K562 (cell line): ENCODE results near the gene NR3C1. TPM values are rescaled to one million over a fixed set of nuclear protein-coding genes. Genes with fewer than 3 reads are reported as not detected.

ENCODE experiments used
- ADNP ChIP-seq: fragments of 200-800 bp; sonication (Bioruptor generic); IDR thresholded peaks from 2 replicates; pipeline ENCODE4 v1.6.1; 2016; ENCODE audit warnings: missing genetic modification characterization, missing compliant biosample characterization
- BRCA1 ChIP-seq, 2 experiments: fragments of 450-650 bp in 1 of 2; sonication (generic) in 1 of 2; formaldehyde crosslinking in 1 of 2; IDR thresholded peaks; 2 replicates each; pipeline versions ENCODE4 v1.5.0 to v1.6.1; 2017 to 2020; ENCODE audit warnings: mild to moderate bottlenecking in 1 of 2, missing genetic modification reagents in 1 of 2
- CBX3 ChIP-seq, 2 experiments: IDR thresholded peaks; 1 replicate in 1 of 2; 2 replicates in 1 of 2; pipeline ENCODE4 v1.6.1; 2012; ENCODE audit warnings: inconsistent platforms in 2 of 2, low read length in 2 of 2, borderline replicate concordance in 1 of 2, control low read depth in 1 of 2
- CC2D1A ChIP-seq: fragments of 450-650 bp; IDR thresholded peaks from 2 replicates; pipeline ENCODE4 v1.6.1; 2017; ENCODE audit warnings: mild to moderate bottlenecking
- ESRRB ChIP-seq: fragments of 250-450 bp; sonication (Bioruptor Pico); IDR thresholded peaks from 2 replicates; pipeline ENCODE4 v1.5.0; 2020; ENCODE audit warnings: mild to moderate bottlenecking, moderate library complexity, borderline replicate concordance
- NFATC3 ChIP-seq: fragments of 450-650 bp; IDR thresholded peaks from 2 replicates; pipeline ENCODE4 v1.6.1; 2017; ENCODE audit warnings: mild to moderate bottlenecking
- NR2F6 ChIP-seq: fragments of 450-650 bp; formaldehyde crosslinking; IDR thresholded peaks from 2 replicates; pipeline ENCODE4 v1.4.0; 2020; ENCODE audit warnings: mild to moderate bottlenecking
- PCBP2 ChIP-seq: fragments of 200-400 bp; formaldehyde crosslinking; IDR thresholded peaks from 2 replicates; pipeline ENCODE4 v1.6.1; 2018; ENCODE audit warnings: low read length, low read depth, mild to moderate bottlenecking, moderate library complexity; ENCODE audit not compliant: poor library complexity, severe bottlenecking
- SETDB1 ChIP-seq: IDR thresholded peaks from one replicate; pipeline ENCODE4 v1.6.1; 2012; ENCODE audit warnings: low read length, control low read depth, inconsistent platforms
- STAT5A ChIP-seq: IDR thresholded peaks from 2 replicates; pipeline ENCODE4 v1.6.1; 2012; ENCODE audit warnings: low read length, inconsistent platforms, borderline replicate concordance
- STAT6 ChIP-seq: sonication (generic); formaldehyde crosslinking; IDR thresholded peaks from 2 replicates; pipeline ENCODE4 v1.8.1; 2023; ENCODE audit warnings: mild to moderate bottlenecking, missing genetic modification reagents
- TAF15 ChIP-seq: fragments of 200-400 bp; formaldehyde crosslinking; IDR thresholded peaks from 2 replicates; pipeline ENCODE4 v1.6.1; 2017; ENCODE audit warnings: mild to moderate bottlenecking, low read depth, low read length, moderate library complexity
- TBL1XR1 ChIP-seq, 2 experiments: IDR thresholded peaks; 2 replicates each; pipeline ENCODE4 v1.6.1; 2012; ENCODE audit warnings: improper control_type of control experiment in 2 of 2, low read length in 2 of 2, mild to moderate bottlenecking in 1 of 2
- TRIM25 ChIP-seq: fragments of 450-650 bp; IDR thresholded peaks from 2 replicates; pipeline ENCODE4 v1.7.0; 2016; ENCODE audit warnings: borderline replicate concordance
- ZNF197 ChIP-seq: fragments of 200-800 bp; sonication (Bioruptor generic); IDR thresholded peaks from 2 replicates; pipeline ENCODE4 v1.6.1; 2016; ENCODE audit warnings: low read depth, missing genetic modification characterization, missing compliant biosample characterization
- ZNF24 ChIP-seq: fragments of 450-650 bp; IDR thresholded peaks from 2 replicates; pipeline ENCODE4 v1.6.1; 2016
- ZNF445 ChIP-seq: fragments of 250-450 bp; sonication (Bioruptor Pico); IDR thresholded peaks from 2 replicates; pipeline ENCODE4 v1.4.0; 2020; ENCODE audit warnings: low read depth, mild to moderate bottlenecking, moderate library complexity
- ZNF57 ChIP-seq: fragments of 450-650 bp; formaldehyde crosslinking; IDR thresholded peaks from 2 replicates; pipeline ENCODE4 v1.4.0; 2020; ENCODE audit warnings: mild to moderate bottlenecking, moderate library complexity
- polyA plus RNA-seq, 8 experiments: library from polyadenylated mRNA; depleted of rRNA in 4 of 8; stranded (reverse) in 5 of 8; unstranded in 3 of 8; fragments of >200 nt; fragmentation: Nextera tagmentation in 2 of 8; fragmentation: Illumina TruSeq in 1 of 8; extraction: Ambion mirVana in 2 of 8; extraction: Trizol in 1 of 8; gene quantifications; 2 replicates each; pipeline versions ENCODE4 v1.2.1 to v1.2.3, GENCODE V29; 2011 to 2014; ENCODE audit warnings: inconsistent platforms in 1 of 8, missing spikeins in 1 of 8
- total RNA-seq, 7 experiments: library from RNA; depleted of rRNA in 6 of 7; stranded (reverse); fragments of >200 nt in 6 of 7; fragmentation: Illumina TruSeq in 2 of 7; extraction: Trizol in 2 of 7; gene quantifications; 2 replicates each; pipeline versions ENCODE4 v1.2.1 to v1.2.3, GENCODE V29; 2011 to 2021; ENCODE audit warnings: low replicate concordance in 1 of 7
- TF ChIP-seq, protein P1 (sequence below): fragments of 450-650 bp; IDR thresholded peaks from 2 replicates; pipeline ENCODE4 v1.6.1; 2016; ENCODE audit warnings: low read depth, mild to moderate bottlenecking, moderate library complexity
- TF ChIP-seq, protein P2 (sequence below): fragments of 250-450 bp; sonication (Bioruptor Pico); IDR thresholded peaks from 2 replicates; pipeline ENCODE4 v1.4.0; 2020; ENCODE audit warnings: borderline replicate concordance
- TF ChIP-seq, protein P3 (sequence below): fragments of 450-650 bp; IDR thresholded peaks from 2 replicates; pipeline ENCODE4 v1.6.1; 2016; ENCODE audit warnings: missing biosample characterization, missing genetic modification characterization

The NR3C1 gene
- total and polyA plus RNA-seq, 9 of the 15 experiments (the other 6 are each of a cell fraction or from before 2014, with no cell fraction given) = 8.2 to 36.0 (median 15.0) TPM

DNA sequence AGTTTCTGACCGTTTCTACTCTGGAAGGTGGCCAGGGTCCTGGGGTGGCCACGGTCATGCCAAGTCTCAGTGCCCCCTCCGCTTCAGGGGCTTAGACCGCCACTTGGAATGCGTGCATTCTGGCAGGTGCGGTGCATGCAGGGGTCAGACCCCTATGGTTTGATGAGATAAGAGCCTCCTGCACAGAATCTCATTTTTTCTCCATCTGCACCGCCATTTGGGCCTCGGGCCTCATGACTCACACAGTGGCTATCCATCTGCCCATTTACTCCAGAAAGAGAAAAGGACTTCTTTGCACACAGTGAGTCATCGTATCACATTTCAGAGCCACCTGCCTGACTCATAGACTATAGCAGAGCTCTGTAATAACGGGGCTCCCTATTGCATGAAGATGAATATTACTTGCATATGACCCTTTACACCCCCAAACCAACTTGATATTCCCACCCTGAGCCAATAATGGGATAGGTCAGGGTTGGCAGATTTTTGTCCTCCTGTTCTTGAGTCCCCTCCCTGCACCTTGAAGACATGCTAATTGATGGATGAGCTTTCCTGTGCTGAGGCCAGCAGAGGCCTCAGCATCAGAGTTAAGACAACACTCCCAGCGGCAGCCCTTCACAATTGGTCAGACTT is 157.4 kb downstream of the NR3C1 start (continued):
- peak; percentile 72 for TF ChIP-seq STAT5A
- TF ChIP-seq, protein P1, sequence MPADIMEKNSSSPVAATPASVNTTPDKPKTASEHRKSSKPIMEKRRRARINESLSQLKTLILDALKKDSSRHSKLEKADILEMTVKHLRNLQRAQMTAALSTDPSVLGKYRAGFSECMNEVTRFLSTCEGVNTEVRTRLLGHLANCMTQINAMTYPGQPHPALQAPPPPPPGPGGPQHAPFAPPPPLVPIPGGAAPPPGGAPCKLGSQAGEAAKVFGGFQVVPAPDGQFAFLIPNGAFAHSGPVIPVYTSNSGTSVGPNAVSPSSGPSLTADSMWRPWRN = no peak
- TF ChIP-seq ESRRB (CRISPR knock-in tag) = no peak
- no peak for TF ChIP-seq BRCA1 (IDR thresholded peaks at IDR 0.05)
- no peak for TF ChIP-seq BRCA1 (CRISPR knock-in tag; IDR thresholded peaks at IDR 0.05)
- no peak for TF ChIP-seq STAT6 (CRISPR knock-in tag)
- TF ChIP-seq ZNF197 = no peak
- no peak for TF ChIP-seq NR2F6
- peak; percentile 40; the same call in 1 of the 2 replicates for TF ChIP-seq CC2D1A
- no peak for TF ChIP-seq ZNF57 (CRISPR knock-in tag)
- no peak for TF ChIP-seq TRIM25
- TF ChIP-seq NFATC3 = no peak
- TF ChIP-seq, protein P2, sequence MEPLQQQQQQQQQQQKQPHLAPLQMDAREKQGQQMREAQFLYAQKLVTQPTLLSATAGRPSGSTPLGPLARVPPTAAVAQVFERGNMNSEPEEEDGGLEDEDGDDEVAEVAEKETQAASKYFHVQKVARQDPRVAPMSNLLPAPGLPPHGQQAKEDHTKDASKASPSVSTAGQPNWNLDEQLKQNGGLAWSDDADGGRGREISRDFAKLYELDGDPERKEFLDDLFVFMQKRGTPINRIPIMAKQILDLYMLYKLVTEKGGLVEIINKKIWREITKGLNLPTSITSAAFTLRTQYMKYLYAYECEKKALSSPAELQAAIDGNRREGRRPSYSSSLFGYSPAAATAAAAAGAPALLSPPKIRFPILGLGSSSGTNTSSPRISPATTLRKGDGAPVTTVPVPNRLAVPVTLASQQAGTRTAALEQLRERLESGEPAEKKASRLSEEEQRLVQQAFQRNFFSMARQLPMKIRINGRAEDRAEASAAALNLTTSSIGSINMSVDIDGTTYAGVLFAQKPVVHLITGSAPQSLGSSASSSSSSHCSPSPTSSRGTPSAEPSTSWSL (CRISPR knock-in tag) = no peak
- TF ChIP-seq TAF15 = no peak
- TF ChIP-seq CBX3 (IDR thresholded peaks at IDR 0.05; ENCODE audit: borderline replicate concordance in 1 of 2, low read length in 2 of 2) = peak in 1 of 2 experiments; percentile 72; a peak in 1 of 3 replicates
- no peak for TF ChIP-seq ZNF24
- TF ChIP-seq ADNP (tag) = 0 out of 2 replicates have a peak, but pooled peaks have one; percentile 38
- TF ChIP-seq SETDB1 = no peak
- no peak for TF ChIP-seq ZNF445
- TF ChIP-seq, protein P3, sequence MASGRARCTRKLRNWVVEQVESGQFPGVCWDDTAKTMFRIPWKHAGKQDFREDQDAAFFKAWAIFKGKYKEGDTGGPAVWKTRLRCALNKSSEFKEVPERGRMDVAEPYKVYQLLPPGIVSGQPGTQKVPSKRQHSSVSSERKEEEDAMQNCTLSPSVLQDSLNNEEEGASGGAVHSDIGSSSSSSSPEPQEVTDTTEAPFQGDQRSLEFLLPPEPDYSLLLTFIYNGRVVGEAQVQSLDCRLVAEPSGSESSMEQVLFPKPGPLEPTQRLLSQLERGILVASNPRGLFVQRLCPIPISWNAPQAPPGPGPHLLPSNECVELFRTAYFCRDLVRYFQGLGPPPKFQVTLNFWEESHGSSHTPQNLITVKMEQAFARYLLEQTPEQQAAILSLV (tag) = no peak
- 0 out of 4 replicates have a peak, but pooled peaks of 1 of the 2 experiments have one; percentile 41 for TF ChIP-seq TBL1XR1 (IDR thresholded peaks at IDR 0.05; ENCODE audit: low read length in 2 of 2)
- no peak for TF ChIP-seq PCBP2
